Osteoblast (primary cell): ENCODE data around the gene ZNF554. TPM values are rescaled to one million over a fixed set of nuclear protein-coding genes. Genes with fewer than 3 reads are reported as not detected.
"Not testable (repeated sequence)": the region's sequence is repeated elsewhere in the genome, so short reads cannot be mapped to it uniquely, and the experiment has no call there.

Experiments
- DNase-seq: peaks from one replicate; pipeline ENCODE4 v3.0.0; 2011; ENCODE audit warnings: low spot score, mixed read lengths; ENCODE audit not compliant: insufficient read length; ENCODE audit errors: missing footprints
- H2AFZ ChIP-seq: 2 replicates; pipeline ENCODE4 v1.6.0; 2011; ENCODE audit warnings: mild to moderate bottlenecking, low read length
- H3K27ac ChIP-seq: 2 replicates; pipeline ENCODE4 v1.5.1; 2011; ENCODE audit warnings: mild to moderate bottlenecking, low read depth, low read length, moderate library complexity
- H3K27me3 ChIP-seq: 2 replicates; pipeline ENCODE4 v1.6.0; 2012; ENCODE audit warnings: mild to moderate bottlenecking, control low read depth, inconsistent platforms, low read length, moderate library complexity; ENCODE audit not compliant: insufficient read depth
- H3K36me3 ChIP-seq: 2 replicates; pipeline ENCODE4 v1.5.1; 2011; ENCODE audit warnings: mild to moderate bottlenecking, low read length, control low read depth, moderate library complexity; ENCODE audit not compliant: insufficient read depth
- H3K4me1 ChIP-seq: 2 replicates; pipeline ENCODE4 v1.5.1; 2011; ENCODE audit warnings: mild to moderate bottlenecking, low read length, control low read depth, moderate library complexity; ENCODE audit not compliant: insufficient read depth
- H3K4me2 ChIP-seq: 2 replicates; pipeline ENCODE4 v1.6.0; 2011; ENCODE audit warnings: mild to moderate bottlenecking, low read length; ENCODE audit not compliant: insufficient read depth
- H3K4me3 ChIP-seq: fragments of 200-600 bp; sonication (generic); 3 replicates; pipeline ENCODE4 v1.5.1; 2012; ENCODE audit warnings: mild to moderate bottlenecking, low read length, inconsistent platforms; ENCODE audit not compliant: insufficient read depth
- H3K79me2 ChIP-seq: 2 replicates; pipeline ENCODE4 v1.6.0; 2012; ENCODE audit warnings: mild to moderate bottlenecking, low read length, control low read depth, inconsistent platforms; ENCODE audit not compliant: insufficient read depth
- H3K9me3 ChIP-seq: 2 replicates; pipeline ENCODE4 v1.5.1; 2011; ENCODE audit warnings: low read depth, low read length, control low read depth
- H4K20me1 ChIP-seq: 2 replicates; pipeline ENCODE4 v1.6.0; 2012; ENCODE audit warnings: mild to moderate bottlenecking, low read length, control low read depth; ENCODE audit not compliant: insufficient read depth
- total RNA-seq: library from RNA; depleted of rRNA; stranded (reverse); fragments of >200 nt; gene quantifications from 2 replicates; pipeline ENCODE4 v1.2.3, GENCODE V29; 2012
- TF ChIP-seq, protein P1 (sequence below): IDR thresholded peaks from 2 replicates; pipeline ENCODE4 v1.5.1; 2011; ENCODE audit warnings: mild to moderate bottlenecking, low read depth, low read length, moderate library complexity; ENCODE audit errors: extremely low read depth

The ZNF554 gene
- total RNA-seq, 1 donor: 5.8 TPM

DNA sequence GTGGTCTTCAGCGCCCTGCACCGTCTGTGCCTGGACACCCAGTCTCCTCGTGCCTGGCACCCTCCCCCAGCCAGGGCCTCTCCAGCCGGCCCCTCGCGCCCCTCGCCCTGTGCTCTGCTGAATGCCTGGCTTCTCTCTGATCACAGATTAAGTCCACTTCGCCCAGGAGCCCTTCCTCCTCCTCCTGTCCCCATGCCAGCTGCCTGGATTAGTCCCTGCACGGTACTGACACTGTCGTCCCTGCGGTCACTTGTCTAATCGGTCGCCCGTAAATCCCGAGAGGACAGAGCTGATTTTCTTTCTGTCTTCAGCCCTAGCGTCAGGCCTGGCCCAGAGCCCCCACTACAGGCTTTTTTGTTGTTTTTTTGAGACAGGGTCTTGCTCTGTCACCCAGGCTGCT is 27.8 kb upstream of the ZNF554 start:
- Histone ChIP-seq H3K27me3 (no peaks in the 10 kb centered on the region), H3K27ac (no peak overlapping the region), H3K9me3 (no peaks in the 10 kb centered on the region), H3K4me2 (no peak overlapping the region), H3K4me3 (no peak overlapping the region), H3K36me3 (peaks cover 27% of the 10 kb centered on the region), H3K79me2 (peaks cover 30% of the 10 kb centered on the region), H3K4me1 (no peaks in the 10 kb centered on the region), H4K20me1 (no peaks in the 10 kb centered on the region), H2AFZ (no peak overlapping the region)
- DNase-seq: no peak
- TF ChIP-seq, protein P1, sequence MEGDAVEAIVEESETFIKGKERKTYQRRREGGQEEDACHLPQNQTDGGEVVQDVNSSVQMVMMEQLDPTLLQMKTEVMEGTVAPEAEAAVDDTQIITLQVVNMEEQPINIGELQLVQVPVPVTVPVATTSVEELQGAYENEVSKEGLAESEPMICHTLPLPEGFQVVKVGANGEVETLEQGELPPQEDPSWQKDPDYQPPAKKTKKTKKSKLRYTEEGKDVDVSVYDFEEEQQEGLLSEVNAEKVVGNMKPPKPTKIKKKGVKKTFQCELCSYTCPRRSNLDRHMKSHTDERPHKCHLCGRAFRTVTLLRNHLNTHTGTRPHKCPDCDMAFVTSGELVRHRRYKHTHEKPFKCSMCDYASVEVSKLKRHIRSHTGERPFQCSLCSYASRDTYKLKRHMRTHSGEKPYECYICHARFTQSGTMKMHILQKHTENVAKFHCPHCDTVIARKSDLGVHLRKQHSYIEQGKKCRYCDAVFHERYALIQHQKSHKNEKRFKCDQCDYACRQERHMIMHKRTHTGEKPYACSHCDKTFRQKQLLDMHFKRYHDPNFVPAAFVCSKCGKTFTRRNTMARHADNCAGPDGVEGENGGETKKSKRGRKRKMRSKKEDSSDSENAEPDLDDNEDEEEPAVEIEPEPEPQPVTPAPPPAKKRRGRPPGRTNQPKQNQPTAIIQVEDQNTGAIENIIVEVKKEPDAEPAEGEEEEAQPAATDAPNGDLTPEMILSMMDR: no peak

DNA sequence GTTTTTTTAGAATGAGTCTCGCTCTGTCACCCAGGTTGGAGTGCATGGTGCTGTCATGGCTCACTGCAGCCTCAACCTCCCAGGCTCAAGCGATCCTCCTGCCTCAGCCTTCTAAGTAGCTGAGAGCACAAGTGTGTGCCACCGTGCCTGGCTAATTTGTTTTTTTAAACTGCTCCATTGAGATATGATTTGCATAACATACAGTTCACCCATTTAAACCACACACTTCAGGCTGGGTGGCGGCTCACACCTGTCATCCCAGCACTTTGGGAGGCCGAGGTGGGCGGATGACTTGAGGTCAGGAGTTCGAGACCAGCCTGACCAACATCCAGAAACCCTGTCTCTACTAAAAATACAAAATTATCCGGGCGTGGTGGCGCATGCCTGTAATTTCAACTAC is 27.0 kb upstream of the ZNF554 start:
- not testable (repeated sequence) for H3K27ac ChIP-seq, H3K4me2 ChIP-seq, H3K9me3 ChIP-seq, H3K4me1 ChIP-seq, H3K4me3 ChIP-seq, H2AFZ ChIP-seq, H3K27me3 ChIP-seq, H4K20me1 ChIP-seq, DNase-seq
- H3K79me2 ChIP-seq: peaks cover 22% of the 10 kb centered on the region
- peaks cover 23% of the 10 kb centered on the region for H3K36me3 ChIP-seq

DNA sequence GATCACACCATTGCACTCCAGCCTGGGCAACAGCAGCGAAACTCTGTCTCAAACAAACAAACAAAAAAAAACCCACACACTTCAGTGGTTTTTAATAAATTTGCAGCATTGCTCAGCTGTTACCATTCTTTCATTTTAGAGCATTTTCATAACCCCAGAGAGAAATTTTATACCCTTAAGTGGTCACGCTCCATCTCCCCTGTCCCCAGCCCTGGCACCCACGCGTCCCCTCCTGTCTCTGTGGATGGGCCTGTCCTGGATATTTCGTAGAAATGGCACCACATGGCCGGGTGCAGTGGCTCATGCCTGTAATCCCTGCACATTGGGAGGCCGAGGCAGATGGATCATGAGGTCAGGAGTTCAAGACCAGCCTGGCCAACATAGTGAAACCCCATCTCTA is 26.5 kb upstream of the ZNF554 start:
- Histone ChIP-seq H3K36me3 (peaks cover 22% of the 10 kb centered on the region), H4K20me1 (no peaks in the 10 kb centered on the region), H3K4me1 (no peaks in the 10 kb centered on the region), H3K79me2 (peaks cover 18% of the 10 kb centered on the region), H3K4me2 (no peak overlapping the region), H3K27me3 (no peaks in the 10 kb centered on the region), H3K9me3 (no peaks in the 10 kb centered on the region), H3K27ac (no peak overlapping the region), H3K4me3 (no peak overlapping the region), H2AFZ (no peak overlapping the region)
- TF ChIP-seq, protein P1: no peak
- DNase-seq: no peak

DNA sequence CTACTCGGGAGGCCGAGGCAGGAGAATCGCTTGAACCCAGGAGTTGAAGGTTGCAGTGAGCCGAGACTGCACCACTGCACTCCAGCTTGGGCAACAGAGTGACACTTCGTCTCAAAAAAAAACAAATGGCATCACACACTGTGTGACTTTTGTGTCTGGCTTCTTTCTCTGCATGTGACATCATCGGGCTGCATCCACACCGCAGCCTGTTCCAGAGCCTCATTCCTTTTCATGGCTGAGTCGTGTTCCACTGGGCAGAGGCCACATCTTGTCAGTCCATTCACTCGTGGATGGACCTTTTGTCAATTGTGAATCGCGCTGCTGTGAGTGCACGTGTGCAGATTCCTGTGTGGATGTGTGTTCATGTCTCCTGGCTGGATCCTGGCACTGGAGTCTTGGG is 26.1 kb upstream of the ZNF554 start:
- Histone ChIP-seq H3K27ac (no peak overlapping the region), H3K4me1 (no peaks in the 10 kb centered on the region), H3K27me3 (no peaks in the 10 kb centered on the region), H3K79me2 (peaks cover 13% of the 10 kb centered on the region), H4K20me1 (peaks cover 2% of the 10 kb centered on the region), H2AFZ (no peak overlapping the region), H3K4me3 (no peak overlapping the region), H3K9me3 (no peaks in the 10 kb centered on the region), H3K36me3 (peaks cover 25% of the 10 kb centered on the region), H3K4me2 (no peak overlapping the region)
- TF ChIP-seq, protein P1: no peak
- DNase-seq: no peak
